PC-3 (cell line): ENCODE data around the gene CD164L2.

Experiments
- EZH2 ChIP-seq: fragments of 300-600 bp; sonication (generic); IDR thresholded peaks from one replicate; pipeline ENCODE4 v1.6.1; 2017; ENCODE audit warnings: antibody characterized with exemption, mild to moderate bottlenecking, low read length; ENCODE audit not compliant: unreplicated experiment
- EZH2phosphoT487 ChIP-seq: fragments of 300-600 bp; sonication (generic); IDR thresholded peaks from 2 replicates; pipeline ENCODE4 v1.6.1; 2018; ENCODE audit warnings: mild to moderate bottlenecking, antibody characterized with exemption, low read length, borderline replicate concordance
- TF ChIP-seq, protein P1 (sequence below): fragments of 300-600 bp; sonication (generic); conservative IDR thresholded peaks from 2 replicates; pipeline ENCODE4 v1.5.1; 2017; ENCODE audit warnings: antibody characterized with exemption, low read depth, mild to moderate bottlenecking, low read length

DNA sequence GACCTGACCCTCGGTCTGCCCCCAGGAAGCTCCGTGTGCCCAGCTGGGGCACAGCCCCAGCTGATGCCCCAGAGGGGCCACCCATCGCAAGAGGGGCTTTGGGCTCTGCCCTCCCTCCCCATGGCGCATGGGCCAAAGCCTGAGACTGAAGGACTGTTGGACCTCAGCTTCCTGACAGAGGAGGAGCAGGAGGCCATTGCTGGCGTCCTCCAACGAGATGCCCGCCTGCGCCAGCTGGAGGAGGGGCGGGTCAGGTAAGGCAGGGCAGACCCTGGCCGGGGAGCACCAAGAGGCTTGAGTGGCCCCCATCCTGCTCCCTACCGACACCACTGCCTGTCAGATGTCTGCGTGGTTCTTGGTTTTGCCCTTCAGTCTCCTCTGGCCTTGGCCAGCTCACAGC is 37.9 kb downstream of the CD164L2 start:
- TF ChIP-seq EZH2 (no peak), EZH2phosphoT487 (no peak)
- TF ChIP-seq, protein P1, sequence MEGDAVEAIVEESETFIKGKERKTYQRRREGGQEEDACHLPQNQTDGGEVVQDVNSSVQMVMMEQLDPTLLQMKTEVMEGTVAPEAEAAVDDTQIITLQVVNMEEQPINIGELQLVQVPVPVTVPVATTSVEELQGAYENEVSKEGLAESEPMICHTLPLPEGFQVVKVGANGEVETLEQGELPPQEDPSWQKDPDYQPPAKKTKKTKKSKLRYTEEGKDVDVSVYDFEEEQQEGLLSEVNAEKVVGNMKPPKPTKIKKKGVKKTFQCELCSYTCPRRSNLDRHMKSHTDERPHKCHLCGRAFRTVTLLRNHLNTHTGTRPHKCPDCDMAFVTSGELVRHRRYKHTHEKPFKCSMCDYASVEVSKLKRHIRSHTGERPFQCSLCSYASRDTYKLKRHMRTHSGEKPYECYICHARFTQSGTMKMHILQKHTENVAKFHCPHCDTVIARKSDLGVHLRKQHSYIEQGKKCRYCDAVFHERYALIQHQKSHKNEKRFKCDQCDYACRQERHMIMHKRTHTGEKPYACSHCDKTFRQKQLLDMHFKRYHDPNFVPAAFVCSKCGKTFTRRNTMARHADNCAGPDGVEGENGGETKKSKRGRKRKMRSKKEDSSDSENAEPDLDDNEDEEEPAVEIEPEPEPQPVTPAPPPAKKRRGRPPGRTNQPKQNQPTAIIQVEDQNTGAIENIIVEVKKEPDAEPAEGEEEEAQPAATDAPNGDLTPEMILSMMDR = no peak
